Ovary (tissue), 9 donors: Measurements from ENCODE around the gene PNMT. TPM values are rescaled to one million over a fixed set of nuclear protein-coding genes. Genes with fewer than 3 reads are reported as not detected.

ENCODE experiments used
- DNase-seq, 5 donors: peaks; one replicate each; pipeline ENCODE4 v3.0.0-alpha.2; 2019 to 2020
- H3K27ac ChIP-seq, 2 donors: fragments of 200-600 bp; one replicate each; pipeline versions ENCODE4 v1.5.1 to v1.8.0; 2019 to 2022
- H3K27me3 ChIP-seq: fragments of 200-600 bp; one replicate; pipeline ENCODE4 v1.8.0; 2022
- H3K36me3 ChIP-seq: fragments of 200-600 bp; sonication (generic); one replicate; pipeline ENCODE4 v1.5.1; 2019
- H3K4me1 ChIP-seq: one replicate; pipeline ENCODE4 v1.8.1; 2013; ENCODE audit warnings: mild to moderate bottlenecking, moderate library complexity; ENCODE audit not compliant: insufficient read depth
- H3K4me3 ChIP-seq: fragments of 200-600 bp; sonication (generic); one replicate; pipeline ENCODE4 v1.5.1; 2017
- H3K9me3 ChIP-seq, 2 donors: fragments of 200-600 bp in 1 of 2; sonication (generic) in 1 of 2; one replicate each; pipeline versions ENCODE4 v1.5.1 to v1.8.1; 2013 to 2019; ENCODE audit warnings: mild to moderate bottlenecking in 1 of 2, moderate library complexity in 1 of 2
- CTCF ChIP-seq, 3 donors: fragments of 450-650 bp in 2 of 3; fragments of 200-600 bp in 1 of 3; IDR thresholded peaks; one replicate each; pipeline versions ENCODE4 v1.5.1 to v1.8.0; 2016 to 2022; ENCODE audit warnings: antibody characterized with exemption in 3 of 3, mild to moderate bottlenecking in 1 of 3
- EP300 ChIP-seq: sonication (generic); formaldehyde crosslinking; IDR thresholded peaks from one replicate; pipeline ENCODE4 v1.6.1; 2017; ENCODE audit warnings: antibody characterized with exemption
- POLR2A ChIP-seq: fragments of 450-650 bp; IDR thresholded peaks from one replicate; pipeline ENCODE4 v1.6.1; 2017; ENCODE audit warnings: antibody characterized with exemption, mild to moderate bottlenecking, moderate library complexity
- WGBS, 3 donors: extraction: QIAGEN DNeasy Blood & Tissue Kit in 1 of 3; methylation state at CpG; one replicate each; pipeline versions ENCODE4 v1.1.5 to v1.1.7; 2013 to 2017; 5-methylcytosine and 5-hydroxymethylcytosine counted together
- intact Hi-C, 4 donors: fragments of 100-400 bp; cut with DNase I; formaldehyde crosslinking; loops; one replicate each; pipeline versions ENCODE4 v1.11.0 to v1.15.1; 2022 to 2023
- polyA plus RNA-seq, 2 donors: library from polyadenylated mRNA; stranded (reverse); fragments of 200-250 nt in 1 of 2; fragments of 350-450 nt in 1 of 2; fragmentation: Illumina TruSeq in 1 of 2; extraction: RNeasy Lipid Tissue Mini Kit (QIAGEN cat#74804) in 1 of 2; gene quantifications; one replicate each; pipeline ENCODE4 v1.2.3, GENCODE V29; 2013 to 2014
- total RNA-seq, 7 donors: library from RNA; depleted of rRNA in 2 of 7; stranded (reverse); fragments of >200 nt in 2 of 7; fragmentation: NEBNext Ultra II Directional in 3 of 7; extraction: Animal tissue kit (Norgen Biotek cat#: 25700) in 3 of 7; gene quantifications; one replicate each; pipeline versions ENCODE4 v1.1.0 to v1.2.4, GENCODE V29; 2016 to 2023
- donor health status: DM: no; HTN: no; CAD: no; lungs with moderate emphysema.
- donor health status: DM: no; HTN: no; CAD: no.
- donor health status: Bipolar disorder and iron deficiency.
- donor health status: DM: yes; HTN: yes; CAD: no.
- donor health status: DM: no; HTN: no; CAD: no.
- donor health status: DM: yes; HTN: yes; CAD: no.

The PNMT gene
- total and polyA plus RNA-seq, 9 donors = 0.60 to 5.1 (median 1.3) TPM; not detected in 2

GRCh38 chr17:39670746-39671145 lies 2.5 kb downstream of the PNMT start:
- 24 to 30% (median 29%) methylated on average over 4 of the region's 4 CpGs for WGBS, 3 donors
- H3K9me3 ChIP-seq = no peaks in the 10 kb centered on the region
- intact Hi-C loops = loop anchor here in 1 of 4 donors (5.0 kb wide), 1 partner anchor 48 kb away; no protein-coding TSS in a partner anchor
- no peak for DNase-seq
- no peaks in the 10 kb centered on the region for H3K36me3 ChIP-seq
- H3K27me3 ChIP-seq = no peaks in the 10 kb centered on the region
- H3K4me1 ChIP-seq = peaks cover 4% of the 10 kb centered on the region
- H3K27ac ChIP-seq = no peak overlapping the region
- H3K4me3 ChIP-seq = no peak overlapping the region
- no peak for TF ChIP-seq POLR2A
- no peak for TF ChIP-seq EP300
- no peak for TF ChIP-seq CTCF (IDR thresholded peaks at IDR 0.05)

DNA sequence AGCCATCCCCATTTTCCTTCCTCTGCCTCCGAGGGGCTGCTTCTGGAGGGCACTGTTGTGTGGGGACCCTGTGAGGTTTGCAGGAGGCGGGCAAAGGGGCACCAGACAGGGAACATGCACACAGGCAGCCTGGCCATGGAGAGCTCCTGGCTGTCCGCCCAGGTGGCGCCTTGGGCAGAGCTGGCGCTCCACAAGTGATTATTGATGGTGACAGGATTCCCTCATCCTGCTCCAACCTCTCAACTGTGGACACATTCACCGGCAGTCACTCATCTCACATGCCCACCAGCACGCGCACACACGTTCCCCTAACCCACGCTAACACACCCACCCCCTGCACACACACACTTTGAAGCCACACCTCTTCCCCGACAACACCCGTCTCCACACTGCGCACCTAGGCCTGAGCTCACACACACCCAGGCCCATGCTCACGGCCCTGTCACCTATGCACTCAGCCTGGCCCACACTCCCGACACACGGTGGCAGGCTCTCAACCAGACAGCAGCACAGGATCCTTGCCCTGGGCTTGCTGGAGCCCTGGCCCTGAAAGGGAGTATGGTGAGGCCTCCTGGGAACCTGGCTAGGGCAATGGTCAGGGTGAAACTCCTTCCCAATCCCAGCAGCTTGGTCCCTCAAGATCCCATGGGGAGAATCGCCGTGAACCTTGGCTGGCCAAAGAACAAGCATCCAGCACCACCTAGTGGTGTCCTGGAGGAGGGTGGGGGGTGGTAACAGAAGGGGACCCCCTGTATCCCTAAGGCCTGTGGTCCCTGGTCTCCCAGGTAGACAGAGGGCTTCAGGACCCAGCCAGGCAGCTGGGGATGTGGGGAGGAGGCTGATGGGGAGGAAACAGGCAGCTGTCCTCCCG lies 3.6 kb downstream of the PNMT start:
- H3K9me3 ChIP-seq = no peaks in the 10 kb centered on the region
- TF ChIP-seq EP300 (no peak), CTCF (IDR thresholded peaks at IDR 0.05) (peak in 2 of 3 donors; percentile 27 to 46)
- H3K27me3 ChIP-seq = no peaks in the 10 kb centered on the region
- no peak overlapping the region for H3K27ac ChIP-seq
- intact Hi-C loops = loop anchor here in 1 of 4 donors (5.0 kb wide), 1 partner anchor 50 kb away; no protein-coding TSS in a partner anchor
- DNase-seq = peak in 1 of 5 donors; percentile 56
- 33 to 43% (median 41%) methylated on average over 19 of the region's 19 CpGs for WGBS, 3 donors
- no peak overlapping the region for H3K4me3 ChIP-seq
- H3K4me1 ChIP-seq = peaks cover 4% of the 10 kb centered on the region
- H3K36me3 ChIP-seq = no peaks in the 10 kb centered on the region

DNA sequence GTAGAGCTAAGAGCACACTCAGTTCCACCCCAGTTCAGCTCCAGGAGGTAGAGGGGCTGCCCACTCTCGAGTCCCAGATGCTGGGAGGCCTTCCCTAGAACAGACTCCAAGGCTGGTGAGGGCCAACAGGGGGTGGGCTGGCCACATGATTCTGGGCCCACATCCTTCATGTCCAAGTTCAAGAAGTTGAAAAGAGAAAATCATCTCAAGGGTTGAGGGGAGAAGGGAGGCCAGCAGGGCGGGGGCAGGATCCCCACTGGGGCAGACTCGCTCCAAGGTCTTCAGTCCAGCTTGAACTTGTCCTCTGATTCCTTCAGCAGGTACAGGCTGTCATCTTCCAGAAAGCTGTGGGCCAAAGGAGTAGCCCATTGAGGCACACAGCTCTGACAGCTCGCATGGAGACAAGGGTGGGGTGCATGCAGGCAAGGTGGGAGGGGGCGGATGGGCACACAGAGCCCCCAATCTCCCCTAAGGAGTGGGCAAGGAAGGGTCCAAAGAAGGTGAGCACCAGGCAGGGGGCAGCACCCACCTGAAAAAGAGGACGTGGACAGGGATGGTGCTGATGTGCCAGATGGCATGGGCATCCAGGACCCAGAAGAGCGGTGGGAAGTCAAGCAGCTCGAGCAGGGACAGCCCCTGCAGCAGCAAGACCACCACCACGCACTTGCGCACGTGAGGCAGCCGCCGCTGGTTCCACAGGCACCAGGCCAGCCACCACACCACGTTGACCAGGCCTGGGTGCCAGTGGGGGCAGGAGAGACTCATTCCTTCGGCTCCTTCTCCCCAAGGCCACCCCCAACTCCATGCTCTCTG lies 4.5 kb downstream of the PNMT start:
- no peaks in the 10 kb centered on the region for H3K4me1 ChIP-seq
- intact Hi-C loops = loop anchor here in 1 of 4 donors (5.0 kb wide), 1 partner anchor 50 kb away; no protein-coding TSS in a partner anchor
- 66 to 73% (median 67%) methylated on average over 15 of the region's 15 CpGs for WGBS, 3 donors

More for the DNA sequence above, 4.5 kb downstream of the PNMT start:
- Histone ChIP-seq H3K9me3 (no peaks in the 10 kb centered on the region), H3K27me3 (no peaks in the 10 kb centered on the region), H3K27ac (no peak overlapping the region), H3K36me3 (no peaks in the 10 kb centered on the region), H3K4me3 (no peak overlapping the region)
- TF ChIP-seq CTCF (IDR thresholded peaks at IDR 0.05) = no peak
- TF ChIP-seq EP300 = no peak
- no peak for TF ChIP-seq POLR2A
- DNase-seq = peak in 1 of 5 donors; percentile 24
